H9 (cell line): ENCODE results near the gene HEATR1. TPM values are rescaled to one million over a fixed set of nuclear protein-coding genes. Genes with fewer than 3 reads are reported as not detected.

ENCODE experiments used
- DNase-seq: peaks from one replicate; pipeline ENCODE4 v3.0.0-alpha.2; 2017
- H2AFZ ChIP-seq: one replicate; pipeline ENCODE4 v1.6.1; 2013; ENCODE audit warnings: mild to moderate bottlenecking, low read length, control low read depth, moderate library complexity
- H2AK5ac ChIP-seq: 2 replicates; pipeline ENCODE4 v1.6.1; 2013; ENCODE audit warnings: low read length, control low read depth, mixed read lengths; ENCODE audit not compliant: insufficient read length
- H2BK120ac ChIP-seq: one replicate; pipeline ENCODE4 v1.6.1; 2013; ENCODE audit warnings: low read depth, mild to moderate bottlenecking, low read length, control low read depth, inconsistent platforms; ENCODE audit not compliant: poor library complexity, severe bottlenecking
- H2BK12ac ChIP-seq: 2 replicates; pipeline ENCODE4 v1.6.1; 2013; ENCODE audit warnings: low read length, control low read depth, mixed read lengths, low read depth; ENCODE audit not compliant: insufficient read length
- H2BK15ac ChIP-seq: 2 replicates; pipeline ENCODE4 v1.6.1; 2013; ENCODE audit warnings: low read depth, low read length, control low read depth
- H2BK20ac ChIP-seq: one replicate; pipeline ENCODE4 v1.6.1; 2013; ENCODE audit warnings: low read depth, mild to moderate bottlenecking, low read length, control low read depth, inconsistent platforms; ENCODE audit not compliant: poor library complexity, severe bottlenecking
- H2BK5ac ChIP-seq: 2 replicates; pipeline ENCODE4 v1.6.1; 2013; ENCODE audit warnings: low read length, control low read depth, mixed read lengths; ENCODE audit not compliant: insufficient read length
- H3K14ac ChIP-seq: 2 replicates; pipeline ENCODE4 v1.6.1; 2013; ENCODE audit warnings: low read length, control low read depth; ENCODE audit not compliant: insufficient read depth
- H3K18ac ChIP-seq: 2 replicates; pipeline ENCODE4 v1.6.1; 2013; ENCODE audit warnings: low read depth, mild to moderate bottlenecking, mixed read lengths, low read length, control low read depth; ENCODE audit not compliant: insufficient read length
- H3K23ac ChIP-seq: 2 replicates; pipeline ENCODE4 v1.6.1; 2013; ENCODE audit warnings: low read length, control low read depth, mixed read lengths, low read depth; ENCODE audit not compliant: insufficient read length
- H3K23me2 ChIP-seq: 2 replicates; pipeline ENCODE4 v1.6.1; 2013; ENCODE audit warnings: low read depth, mild to moderate bottlenecking, mixed read lengths, low read length, control low read depth; ENCODE audit not compliant: insufficient read length, poor library complexity, severe bottlenecking
- H3K27ac ChIP-seq: 2 replicates; pipeline ENCODE4 v1.5.1; 2013; ENCODE audit warnings: low read length, control low read depth, mixed read lengths, low read depth; ENCODE audit not compliant: insufficient read length
- H3K27me3 ChIP-seq: 2 replicates; pipeline ENCODE4 v1.6.1; 2013; ENCODE audit warnings: low read length, control low read depth, inconsistent platforms; ENCODE audit not compliant: insufficient read depth
- H3K4ac ChIP-seq: 2 replicates; pipeline ENCODE4 v1.6.1; 2013; ENCODE audit warnings: low read depth, mild to moderate bottlenecking, control low read depth, inconsistent platforms, low read length, moderate library complexity
- H3K4me1 ChIP-seq: 2 replicates; pipeline ENCODE4 v1.6.1; 2013; ENCODE audit warnings: low read length, control low read depth, inconsistent platforms; ENCODE audit not compliant: insufficient read depth
- H3K4me2 ChIP-seq: 2 replicates; pipeline ENCODE4 v1.6.1; 2013; ENCODE audit warnings: low read length, control low read depth, mixed read lengths; ENCODE audit not compliant: insufficient read length, insufficient read depth
- H3K56ac ChIP-seq: 2 replicates; pipeline ENCODE4 v1.6.1; 2013; ENCODE audit warnings: low read depth, mild to moderate bottlenecking, mixed read lengths, low read length, control low read depth; ENCODE audit not compliant: insufficient read length
- H3K79me1 ChIP-seq: 2 replicates; pipeline ENCODE4 v1.6.1; 2013; ENCODE audit warnings: low read depth, mild to moderate bottlenecking, moderate library complexity, low read length, control low read depth, inconsistent platforms; ENCODE audit not compliant: insufficient read depth, poor library complexity, severe bottlenecking
- H3K79me2 ChIP-seq: 2 replicates; pipeline ENCODE4 v1.6.1; 2013; ENCODE audit warnings: low read length, control low read depth, inconsistent platforms; ENCODE audit not compliant: insufficient read depth
- H3K9ac ChIP-seq: 2 replicates; pipeline ENCODE4 v1.6.1; 2013; ENCODE audit warnings: low read length, control low read depth, mixed read lengths; ENCODE audit not compliant: insufficient read length; ENCODE audit errors: extremely low read depth
- H3K9me3 ChIP-seq: one replicate; pipeline ENCODE4 v1.6.1; 2013; ENCODE audit warnings: low read depth, low read length, inconsistent platforms; ENCODE audit not compliant: control insufficient read depth
- H3T11ph ChIP-seq: one replicate; pipeline ENCODE4 v1.6.1; 2013; ENCODE audit warnings: mild to moderate bottlenecking, low read length, control low read depth, inconsistent platforms
- H4K20me1 ChIP-seq: one replicate; pipeline ENCODE4 v1.6.1; 2013; ENCODE audit not compliant: control insufficient read depth, insufficient read length, insufficient read depth
- H4K5ac ChIP-seq: 2 replicates; pipeline ENCODE4 v1.6.1; 2013; ENCODE audit warnings: low read depth, mild to moderate bottlenecking, mixed read lengths, low read length, control low read depth; ENCODE audit not compliant: insufficient read length
- H4K8ac ChIP-seq: replicated peaks from 2 replicates; pipeline ENCODE4 v1.6.1; 2013; ENCODE audit warnings: low read length, control low read depth, mixed read lengths, low read depth; ENCODE audit not compliant: insufficient read length
- H4K91ac ChIP-seq: 2 replicates; pipeline ENCODE4 v1.6.1; 2013; ENCODE audit warnings: low read depth, mild to moderate bottlenecking, moderate library complexity, mixed read lengths, low read length, control low read depth; ENCODE audit not compliant: insufficient read length
- H3K27ac Mint-ChIP-seq, 3 experiments: 2 replicates in 2 of 3; 3 replicates in 1 of 3; pipeline ENCODE4 v1.8.0; 2020 to 2021; ENCODE audit warnings: mixed read lengths in 3 of 3, mild to moderate bottlenecking in 1 of 3, moderate library complexity in 1 of 3
- H3K27me3 Mint-ChIP-seq: 2 replicates; pipeline ENCODE4 v1.8.0; 2021; ENCODE audit warnings: low read depth, mild to moderate bottlenecking, moderate library complexity, mixed read lengths
- H3K36me3 Mint-ChIP-seq, 3 experiments: 2 replicates in 2 of 3; 3 replicates in 1 of 3; pipeline ENCODE4 v1.8.0; 2020 to 2021; ENCODE audit warnings: low read depth in 3 of 3, mixed read lengths in 3 of 3; ENCODE audit not compliant: insufficient read depth in 1 of 3
- H3K4me1 Mint-ChIP-seq, 2 experiments: 2 replicates each; pipeline ENCODE4 v1.8.0; 2020; ENCODE audit warnings: mixed read lengths in 2 of 2
- H3K4me3 Mint-ChIP-seq, 2 experiments: 2 replicates in 1 of 2; 3 replicates in 1 of 2; pipeline ENCODE4 v1.8.0; 2020 to 2021; ENCODE audit warnings: mild to moderate bottlenecking in 2 of 2, mixed read lengths in 2 of 2, moderate library complexity in 1 of 2
- H3K9me3 Mint-ChIP-seq, 2 experiments: 2 replicates in 1 of 2; 3 replicates in 1 of 2; pipeline ENCODE4 v1.8.0; 2020; ENCODE audit warnings: mild to moderate bottlenecking in 2 of 2, mixed read lengths in 2 of 2, moderate library complexity in 1 of 2
- CTCF ChIP-seq: fragments of 200-600 bp; sonication (generic); conservative IDR thresholded peaks from 3 replicates; pipeline ENCODE4 v1.8.0; 2021; ENCODE audit warnings: antibody characterized with exemption, mild to moderate bottlenecking
- WGBS: extraction: QIAGEN DNeasy Blood & Tissue Kit; methylation state at CpG from one replicate; pipeline ENCODE4 v1.1.7; 2013; ENCODE audit warnings: missing lambda C conversion rate, low lambda C conversion rate, mixed read lengths; ENCODE audit not compliant: insufficient read length; ENCODE audit errors: extremely low coverage; 5-methylcytosine and 5-hydroxymethylcytosine counted together
- total RNA-seq: library from RNA; stranded (reverse); gene quantifications from 2 replicates; pipeline ENCODE4 v1.2.1, GENCODE V29; 2021

The HEATR1 gene
- total RNA-seq, 1 experiment from 2014 or later: 88.2 TPM

- Histone ChIP-seq H3K56ac (no peak overlapping the region), H3K23ac (no peak overlapping the region), H3K23me2 (no peaks in the 10 kb centered on the region), H3K9ac (no peak overlapping the region), H4K91ac (no peak overlapping the region), H3K18ac (no peak overlapping the region), H3K14ac (no peak overlapping the region), H3K27me3 (no peaks in the 10 kb centered on the region), H2BK12ac (no peak overlapping the region), H2BK20ac (no peak overlapping the region), H4K5ac (no peak overlapping the region), H3K4me1 (0 out of 2 replicates have a peak, but pooled peaks cover 2% of the 10 kb centered on the region), H2AK5ac (no peak overlapping the region), H3K79me1 (no peaks in the 10 kb centered on the region), H2BK120ac (no peak overlapping the region), H2AFZ (no peak overlapping the region), H3K27ac (no peak overlapping the region), H2BK5ac (no peak overlapping the region), H2BK15ac (no peak overlapping the region), H3K79me2 (no peaks in the 10 kb centered on the region), H4K8ac (no peak overlapping the region), H3K4me2 (no peak overlapping the region), H3T11ph (no peak overlapping the region), H3K4ac (no peak overlapping the region), H4K20me1 (no peaks in the 10 kb centered on the region), H3K9me3 (no peaks in the 10 kb centered on the region)
- H3K4me1 Mint-ChIP-seq: peaks cover 0 to 2% of the 10 kb centered on the region in 2 experiments; a peak in 1 of 4 replicates
- no peaks in the 10 kb centered on the region for H3K27me3 Mint-ChIP-seq
- no CpG with 5 or more reads among the region's 1 CpG for WGBS
- peaks cover 46 to 95% (median 91%) of the 10 kb centered on the region in 3 experiments; a peak in 6 of 7 replicates for H3K36me3 Mint-ChIP-seq
- DNase-seq: no peak
- H3K9me3 Mint-ChIP-seq: no peaks in the 10 kb centered on the region
- H3K4me3 Mint-ChIP-seq: no peak overlapping the region
- no peak for TF ChIP-seq CTCF
- H3K27ac Mint-ChIP-seq: no peak overlapping the region
Measured at GRCh38 chr1:236552901-236553300, 51.4 kb downstream of the HEATR1 start.
